Ascending aorta (tissue), 2 donors: ENCODE measurements around the gene CCND1. TPM values are rescaled to one million over a fixed set of nuclear protein-coding genes. Genes with fewer than 3 reads are reported as not detected.

Source experiments
- DNase-seq, 2 donors: peaks; one replicate each; pipeline ENCODE4 v3.0.0-alpha.2; 2019; ENCODE audit warnings: low spot score in 2 of 2
- H3K27ac ChIP-seq, 2 donors: fragments of 200-600 bp; sonication (generic); one replicate each; pipeline ENCODE4 v1.5.1; 2016 to 2017; ENCODE audit warnings: mild to moderate bottlenecking in 1 of 2
- H3K27me3 ChIP-seq: fragments of 200-600 bp; sonication (generic); one replicate; pipeline ENCODE4 v1.5.1; 2017
- H3K36me3 ChIP-seq, 2 donors: fragments of 200-600 bp; sonication (generic); one replicate each; pipeline ENCODE4 v1.5.1; 2016
- H3K4me1 ChIP-seq, 2 donors: fragments of 200-600 bp; sonication (generic); one replicate each; pipeline ENCODE4 v1.5.1; 2016 to 2017; ENCODE audit warnings: mild to moderate bottlenecking in 1 of 2
- H3K4me3 ChIP-seq, 2 donors: fragments of 200-600 bp; sonication (generic); one replicate each; pipeline ENCODE4 v1.5.1; 2016 to 2017; ENCODE audit warnings: mild to moderate bottlenecking in 1 of 2
- H3K9me3 ChIP-seq, 2 donors: fragments of 200-600 bp; sonication (generic); one replicate each; pipeline ENCODE4 v1.5.1; 2016
- intact Hi-C: fragments of 100-400 bp; cut with DNase I; formaldehyde crosslinking; loops from one replicate; pipeline ENCODE4 v1.15.1; 2023
- total RNA-seq: library from RNA; depleted of rRNA; stranded (reverse); fragments of >200 nt; gene quantifications from one replicate; pipeline ENCODE4 v1.1.0, GENCODE V29; 2016
- TF ChIP-seq, protein P1 (sequence below), 3 experiments: fragments of 200-600 bp in 2 of 3; fragments of 450-650 bp in 1 of 3; sonication (generic) in 2 of 3; IDR thresholded peaks; one replicate each; pipeline ENCODE4 v1.5.1; 2016 to 2019; ENCODE audit warnings: antibody characterized with exemption in 3 of 3, mild to moderate bottlenecking in 1 of 3, moderate library complexity in 1 of 3

The CCND1 gene
- total RNA-seq, 1 donor from 2014 or later: 90.6 TPM

DNA sequence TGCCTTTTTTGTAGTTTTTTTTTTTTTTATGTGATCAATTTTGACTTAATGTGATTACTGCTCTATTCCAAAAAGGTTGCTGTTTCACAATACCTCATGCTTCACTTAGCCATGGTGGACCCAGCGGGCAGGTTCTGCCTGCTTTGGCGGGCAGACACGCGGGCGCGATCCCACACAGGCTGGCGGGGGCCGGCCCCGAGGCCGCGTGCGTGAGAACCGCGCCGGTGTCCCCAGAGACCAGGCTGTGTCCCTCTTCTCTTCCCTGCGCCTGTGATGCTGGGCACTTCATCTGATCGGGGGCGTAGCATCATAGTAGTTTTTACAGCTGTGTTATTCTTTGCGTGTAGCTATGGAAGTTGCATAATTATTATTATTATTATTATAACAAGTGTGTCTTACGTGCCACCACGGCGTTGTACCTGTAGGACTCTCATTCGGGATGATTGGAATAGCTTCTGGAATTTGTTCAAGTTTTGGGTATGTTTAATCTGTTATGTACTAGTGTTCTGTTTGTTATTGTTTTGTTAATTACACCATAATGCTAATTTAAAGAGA lies 12.5 kb downstream of the CCND1 start:
- DNase-seq: no peak
- TF ChIP-seq, protein P1, sequence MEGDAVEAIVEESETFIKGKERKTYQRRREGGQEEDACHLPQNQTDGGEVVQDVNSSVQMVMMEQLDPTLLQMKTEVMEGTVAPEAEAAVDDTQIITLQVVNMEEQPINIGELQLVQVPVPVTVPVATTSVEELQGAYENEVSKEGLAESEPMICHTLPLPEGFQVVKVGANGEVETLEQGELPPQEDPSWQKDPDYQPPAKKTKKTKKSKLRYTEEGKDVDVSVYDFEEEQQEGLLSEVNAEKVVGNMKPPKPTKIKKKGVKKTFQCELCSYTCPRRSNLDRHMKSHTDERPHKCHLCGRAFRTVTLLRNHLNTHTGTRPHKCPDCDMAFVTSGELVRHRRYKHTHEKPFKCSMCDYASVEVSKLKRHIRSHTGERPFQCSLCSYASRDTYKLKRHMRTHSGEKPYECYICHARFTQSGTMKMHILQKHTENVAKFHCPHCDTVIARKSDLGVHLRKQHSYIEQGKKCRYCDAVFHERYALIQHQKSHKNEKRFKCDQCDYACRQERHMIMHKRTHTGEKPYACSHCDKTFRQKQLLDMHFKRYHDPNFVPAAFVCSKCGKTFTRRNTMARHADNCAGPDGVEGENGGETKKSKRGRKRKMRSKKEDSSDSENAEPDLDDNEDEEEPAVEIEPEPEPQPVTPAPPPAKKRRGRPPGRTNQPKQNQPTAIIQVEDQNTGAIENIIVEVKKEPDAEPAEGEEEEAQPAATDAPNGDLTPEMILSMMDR (IDR thresholded peaks at IDR 0.05): no peak
- Histone ChIP-seq H3K4me1 (no peaks in the 10 kb centered on the region), H3K27me3 (no peaks in the 10 kb centered on the region), H3K4me3 (no peak overlapping the region), H3K27ac (no peak overlapping the region), H3K36me3 (peaks cover 35 to 58% of the 10 kb centered on the region in 2 donors), H3K9me3 (no peaks in the 10 kb centered on the region)
- intact Hi-C loops: no loop called here

DNA sequence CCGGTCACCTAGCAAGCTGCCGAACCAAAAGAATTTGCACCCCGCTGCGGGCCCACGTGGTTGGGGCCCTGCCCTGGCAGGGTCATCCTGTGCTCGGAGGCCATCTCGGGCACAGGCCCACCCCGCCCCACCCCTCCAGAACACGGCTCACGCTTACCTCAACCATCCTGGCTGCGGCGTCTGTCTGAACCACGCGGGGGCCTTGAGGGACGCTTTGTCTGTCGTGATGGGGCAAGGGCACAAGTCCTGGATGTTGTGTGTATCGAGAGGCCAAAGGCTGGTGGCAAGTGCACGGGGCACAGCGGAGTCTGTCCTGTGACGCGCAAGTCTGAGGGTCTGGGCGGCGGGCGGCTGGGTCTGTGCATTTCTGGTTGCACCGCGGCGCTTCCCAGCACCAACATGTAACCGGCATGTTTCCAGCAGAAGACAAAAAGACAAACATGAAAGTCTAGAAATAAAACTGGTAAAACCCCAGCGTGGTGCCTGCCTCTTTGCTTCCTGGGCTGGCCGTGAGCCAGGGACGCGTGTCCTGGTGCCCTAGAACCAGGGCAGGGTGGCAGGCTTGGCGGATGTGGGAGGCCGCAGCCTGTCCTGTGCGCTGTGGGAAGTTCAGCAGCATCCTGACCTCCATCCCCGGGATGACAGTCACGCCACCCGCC lies 13.2 kb downstream of the CCND1 start:
- Histone ChIP-seq H3K9me3 (no peaks in the 10 kb centered on the region), H3K4me1 (no peaks in the 10 kb centered on the region), H3K27ac (no peak overlapping the region), H3K4me3 (no peak overlapping the region), H3K27me3 (no peaks in the 10 kb centered on the region), H3K36me3 (peaks cover 33 to 52% of the 10 kb centered on the region in 2 donors)
- TF ChIP-seq, protein P1 (IDR thresholded peaks at IDR 0.05): no peak
- DNase-seq: peak in 1 of 2 donors; percentile 60
- intact Hi-C loops: no loop called here

DNA sequence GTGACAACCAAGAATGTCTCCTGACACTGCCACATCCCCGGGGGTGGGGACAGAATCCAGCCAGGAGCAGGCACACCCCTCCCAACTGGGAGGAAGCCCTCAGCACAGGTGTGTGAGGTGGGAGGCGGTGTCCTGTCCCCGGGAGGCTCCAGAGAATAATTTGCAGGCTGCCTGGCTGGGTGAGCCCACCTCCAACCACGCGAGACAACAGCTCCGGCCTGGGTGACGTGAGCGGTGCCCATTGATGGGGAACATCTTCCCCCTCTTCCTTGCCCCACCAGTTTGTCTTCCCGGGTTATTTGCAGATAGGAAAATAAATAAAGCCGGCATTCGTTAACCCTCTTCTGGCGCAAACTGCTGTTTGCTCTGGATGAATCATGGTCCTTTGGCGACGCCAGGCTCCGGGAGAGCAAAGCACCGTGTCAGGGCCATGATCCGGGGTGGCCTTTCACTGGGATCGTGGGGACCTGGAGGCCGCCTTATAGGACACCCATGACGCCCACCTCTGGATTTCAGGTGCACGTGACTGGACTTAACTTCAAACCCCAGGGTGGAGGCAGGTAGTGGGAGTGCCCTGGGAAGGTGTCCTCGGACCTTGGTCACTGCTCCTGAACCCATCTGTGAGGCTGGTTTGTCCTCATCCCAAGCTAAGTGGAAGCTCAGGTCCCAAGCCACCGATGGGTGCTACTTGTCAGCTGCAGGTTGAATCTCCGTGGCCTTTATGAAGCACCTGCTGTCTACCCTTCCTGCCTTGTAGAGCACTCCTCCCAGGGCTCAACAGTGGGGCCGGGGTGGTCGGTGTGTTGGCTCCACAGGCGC lies 13.9 kb downstream of the CCND1 start:
- Histone ChIP-seq H3K4me1 (no peaks in the 10 kb centered on the region), H3K4me3 (no peak overlapping the region), H3K9me3 (no peaks in the 10 kb centered on the region), H3K27me3 (no peaks in the 10 kb centered on the region), H3K36me3 (peaks cover 30 to 44% of the 10 kb centered on the region in 2 donors), H3K27ac (no peak overlapping the region)
- intact Hi-C loops: no loop called here
- TF ChIP-seq, protein P1 (IDR thresholded peaks at IDR 0.05): no peak
- DNase-seq: no peak

DNA sequence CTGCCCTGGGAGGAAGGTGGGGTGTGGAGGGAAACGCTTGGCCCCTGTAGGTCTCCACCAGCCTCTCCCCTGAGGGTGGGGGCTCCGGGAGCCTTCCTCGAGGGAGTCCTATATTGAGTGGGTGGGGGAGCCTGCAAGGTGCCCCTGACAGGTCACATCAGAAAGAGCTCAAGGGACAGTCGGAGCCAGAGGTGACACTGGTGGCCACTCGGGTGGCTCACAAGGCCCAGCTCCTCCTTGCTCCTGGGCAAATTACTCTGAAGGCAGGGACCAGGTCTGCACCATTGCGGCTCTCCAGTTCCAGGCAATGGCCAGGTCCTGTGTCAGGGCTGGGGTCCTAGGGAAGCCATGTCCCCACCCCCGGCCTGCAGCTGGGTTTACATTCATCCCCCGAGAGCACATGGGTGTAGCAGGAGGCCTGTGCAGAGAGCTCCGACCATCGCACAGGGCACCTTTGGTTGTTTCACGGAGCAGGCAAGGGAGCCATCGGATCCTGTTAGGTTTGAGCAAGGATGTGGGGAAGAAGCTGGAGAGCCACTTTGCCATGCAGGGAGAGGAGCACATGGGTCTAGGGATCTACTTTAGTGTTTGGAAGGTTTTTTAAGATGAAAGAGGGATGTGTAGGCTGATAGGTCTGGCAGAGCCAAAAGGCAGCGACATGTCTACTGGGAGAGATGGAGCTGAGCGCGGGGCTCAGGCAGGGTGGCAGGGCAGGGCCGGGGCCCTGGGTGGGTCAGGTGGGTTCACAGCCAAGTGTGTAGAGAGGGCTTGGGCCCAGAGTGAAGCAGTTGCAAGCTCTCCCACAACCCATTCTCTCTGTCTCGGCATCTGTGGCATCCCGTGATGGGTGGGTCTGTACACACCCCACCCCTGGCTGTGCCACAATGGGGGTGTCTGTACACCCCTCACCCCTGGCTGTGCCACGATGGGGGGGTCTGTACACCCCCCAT lies 14.8 kb downstream of the CCND1 start:
- intact Hi-C loops: no loop called here
- Histone ChIP-seq H3K9me3 (no peaks in the 10 kb centered on the region), H3K27me3 (no peaks in the 10 kb centered on the region), H3K4me1 (no peaks in the 10 kb centered on the region), H3K36me3 (peaks cover 22 to 36% of the 10 kb centered on the region in 2 donors), H3K4me3 (no peak overlapping the region), H3K27ac (no peak overlapping the region)
- no peak for DNase-seq
- TF ChIP-seq, protein P1 (IDR thresholded peaks at IDR 0.05): no peak
